ENCODE results near the gene DCBLD1.

Gene DCBLD1

DNA sequence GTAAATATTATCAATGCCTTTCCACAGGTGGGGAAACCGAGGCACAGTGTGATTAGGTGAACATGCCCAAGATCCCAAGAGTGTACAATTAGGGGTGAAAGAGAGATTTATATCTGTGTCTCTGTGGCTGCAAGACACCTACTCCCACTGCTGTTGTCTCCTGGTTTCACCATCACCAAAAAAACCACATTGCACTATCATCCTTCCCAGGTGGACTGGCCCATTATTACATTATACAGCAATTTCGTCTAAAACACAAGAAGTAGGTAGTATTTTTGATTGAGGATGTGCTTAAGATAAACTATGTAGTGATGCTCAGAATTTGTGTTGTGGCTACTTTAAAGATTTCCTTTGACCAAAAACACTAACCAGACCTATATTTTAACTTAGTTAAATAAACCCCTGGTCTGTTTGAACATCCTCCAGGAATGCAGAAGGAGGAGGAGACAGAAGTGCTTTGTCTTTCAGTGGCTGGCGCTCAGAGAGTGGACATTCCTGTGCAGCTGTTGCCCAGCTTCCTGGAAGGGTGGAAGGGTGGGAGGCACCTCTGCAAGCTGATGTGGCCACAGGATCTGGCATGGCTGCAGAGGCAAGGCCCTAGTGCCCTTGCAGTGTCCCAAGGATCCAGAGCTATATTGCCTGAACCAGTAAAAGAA lies 23.8 kb downstream of the DCBLD1 start:
- Histone ChIP-seq H3K79me2 (no peaks in the 10 kb centered on the region), H3K27ac (no peak overlapping the region), H2AFZ (no peak overlapping the region), H3K4me3 (ENCODE audit: low read depth, low read length) (no peak overlapping the region), H3K9ac (no peak overlapping the region), H3K36me3 (ENCODE audit: control insufficient read depth, insufficient read depth, low read length) (no peaks in the 10 kb centered on the region), H3K27me3 (ENCODE audit: control insufficient read depth, insufficient read depth, low read length) (no peaks in the 10 kb centered on the region), H3K4me1 (peaks cover 2% of the 10 kb centered on the region), H3K4me2 (ENCODE audit: low read length) (no peak overlapping the region), H3K9me3 (ENCODE audit: control insufficient read depth, low read length) (no peaks in the 10 kb centered on the region)
- TF ChIP-seq, protein P1, sequence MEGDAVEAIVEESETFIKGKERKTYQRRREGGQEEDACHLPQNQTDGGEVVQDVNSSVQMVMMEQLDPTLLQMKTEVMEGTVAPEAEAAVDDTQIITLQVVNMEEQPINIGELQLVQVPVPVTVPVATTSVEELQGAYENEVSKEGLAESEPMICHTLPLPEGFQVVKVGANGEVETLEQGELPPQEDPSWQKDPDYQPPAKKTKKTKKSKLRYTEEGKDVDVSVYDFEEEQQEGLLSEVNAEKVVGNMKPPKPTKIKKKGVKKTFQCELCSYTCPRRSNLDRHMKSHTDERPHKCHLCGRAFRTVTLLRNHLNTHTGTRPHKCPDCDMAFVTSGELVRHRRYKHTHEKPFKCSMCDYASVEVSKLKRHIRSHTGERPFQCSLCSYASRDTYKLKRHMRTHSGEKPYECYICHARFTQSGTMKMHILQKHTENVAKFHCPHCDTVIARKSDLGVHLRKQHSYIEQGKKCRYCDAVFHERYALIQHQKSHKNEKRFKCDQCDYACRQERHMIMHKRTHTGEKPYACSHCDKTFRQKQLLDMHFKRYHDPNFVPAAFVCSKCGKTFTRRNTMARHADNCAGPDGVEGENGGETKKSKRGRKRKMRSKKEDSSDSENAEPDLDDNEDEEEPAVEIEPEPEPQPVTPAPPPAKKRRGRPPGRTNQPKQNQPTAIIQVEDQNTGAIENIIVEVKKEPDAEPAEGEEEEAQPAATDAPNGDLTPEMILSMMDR (IDR thresholded peaks at IDR 0.05), result no peak

DNA sequence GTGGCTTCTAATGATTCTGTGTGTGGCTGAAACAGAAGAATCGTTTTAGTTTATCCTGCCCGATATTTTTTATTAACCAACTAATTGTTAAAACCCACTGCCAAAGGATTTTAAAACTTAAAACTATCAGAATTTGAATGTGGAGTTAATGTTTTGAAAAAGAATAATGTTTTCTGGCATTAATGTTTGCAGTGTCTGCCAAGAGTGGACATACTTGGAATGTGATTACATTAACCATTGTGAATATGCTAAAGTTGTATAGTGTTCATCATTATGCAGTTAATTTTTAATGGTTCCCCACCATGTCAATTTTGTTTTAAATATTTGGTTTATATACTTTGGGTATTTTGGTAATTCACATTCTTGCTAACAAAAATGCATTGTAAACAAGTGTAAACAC lies 24.4 kb downstream of the DCBLD1 start:
- TF ChIP-seq, protein P1 (IDR thresholded peaks at IDR 0.05), result no peak
- Histone ChIP-seq H3K4me3 (ENCODE audit: low read depth, low read length) (no peak overlapping the region), H3K9ac (no peak overlapping the region), H3K36me3 (ENCODE audit: control insufficient read depth, insufficient read depth, low read length) (no peaks in the 10 kb centered on the region), H3K27me3 (ENCODE audit: control insufficient read depth, insufficient read depth, low read length) (no peaks in the 10 kb centered on the region), H3K4me1 (peaks cover 2% of the 10 kb centered on the region), H2AFZ (no peak overlapping the region), H3K4me2 (ENCODE audit: low read length) (no peak overlapping the region), H3K27ac (no peak overlapping the region), H3K79me2 (no peaks in the 10 kb centered on the region), H3K9me3 (ENCODE audit: control insufficient read depth, low read length) (no peaks in the 10 kb centered on the region)

DNA sequence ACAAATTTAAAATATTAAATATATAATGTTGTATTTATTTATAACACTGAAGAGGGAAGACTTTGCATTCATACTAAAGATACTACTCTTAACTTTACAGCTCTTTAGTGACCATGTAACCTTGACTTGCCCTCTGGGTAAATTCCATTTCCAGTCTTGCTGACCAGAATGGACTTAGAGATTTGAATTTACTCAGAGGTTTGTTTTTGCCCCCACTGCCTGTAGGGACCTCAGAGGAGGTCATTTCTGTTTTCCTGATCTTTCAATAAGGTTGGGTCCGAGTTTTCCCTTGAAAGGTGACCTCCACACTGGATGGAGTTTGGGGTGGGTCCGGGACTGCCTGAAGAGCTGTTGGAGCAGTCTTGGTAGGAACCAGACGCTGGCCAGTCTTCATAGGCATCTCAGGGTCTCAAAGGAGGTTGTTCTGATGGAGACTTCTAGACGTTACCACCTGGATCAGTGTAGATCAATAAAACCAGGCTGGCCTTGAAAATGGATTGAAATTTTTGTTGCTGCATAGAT lies 26.0 kb downstream of the DCBLD1 start:
- Histone ChIP-seq H3K9ac (no peak overlapping the region), H3K4me3 (ENCODE audit: low read depth, low read length) (no peak overlapping the region), H3K27ac (no peak overlapping the region), H3K4me1 (peaks cover 2% of the 10 kb centered on the region), H3K9me3 (ENCODE audit: control insufficient read depth, low read length) (no peaks in the 10 kb centered on the region), H3K36me3 (ENCODE audit: control insufficient read depth, insufficient read depth, low read length) (no peaks in the 10 kb centered on the region), H3K79me2 (no peaks in the 10 kb centered on the region), H3K4me2 (ENCODE audit: low read length) (no peak overlapping the region), H3K27me3 (ENCODE audit: control insufficient read depth, insufficient read depth, low read length) (no peaks in the 10 kb centered on the region), H2AFZ (no peak overlapping the region)
- TF ChIP-seq, protein P1 (IDR thresholded peaks at IDR 0.05), result no peak

DNA sequence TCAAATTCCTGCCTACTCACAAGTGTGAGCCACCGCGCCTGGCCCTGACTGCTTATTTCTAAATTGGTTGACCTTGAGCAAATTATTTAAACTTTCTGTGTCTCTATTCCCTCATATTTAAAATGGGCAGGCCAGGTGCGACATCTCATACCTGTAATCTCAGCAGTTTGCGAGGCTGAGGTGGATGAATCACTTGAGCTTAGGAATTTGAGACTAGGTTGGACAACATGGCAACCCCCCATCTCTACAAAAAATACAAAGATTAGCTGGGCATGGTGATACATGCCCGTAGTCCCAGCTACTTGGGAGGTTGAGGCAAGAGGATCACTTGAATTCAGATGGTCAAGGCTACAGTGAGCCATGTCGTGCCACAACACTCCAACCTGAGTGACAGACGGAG lies 26.5 kb downstream of the DCBLD1 start:
- Histone ChIP-seq H3K27ac (no peak overlapping the region), H3K79me2 (no peaks in the 10 kb centered on the region), H3K36me3 (ENCODE audit: control insufficient read depth, insufficient read depth, low read length) (no peaks in the 10 kb centered on the region), H3K9me3 (ENCODE audit: control insufficient read depth, low read length) (no peaks in the 10 kb centered on the region), H3K9ac (no peak overlapping the region), H2AFZ (no peak overlapping the region), H3K4me3 (ENCODE audit: low read depth, low read length) (no peak overlapping the region), H3K4me1 (no peaks in the 10 kb centered on the region), H3K4me2 (ENCODE audit: low read length) (no peak overlapping the region), H3K27me3 (ENCODE audit: control insufficient read depth, insufficient read depth, low read length) (no peaks in the 10 kb centered on the region)
- TF ChIP-seq, protein P1 (IDR thresholded peaks at IDR 0.05), result no peak
